ENCODE results near the gene C17orf107. TPM values are rescaled to one million over a fixed set of nuclear protein-coding genes. Genes with fewer than 3 reads are reported as not detected.

Gene C17orf107
- total and polyA plus RNA-seq, 2 of the 13 experiments (the other 11 are each of a cell fraction or from before 2014, with no cell fraction given): 0.20 to 0.59 TPM

- TF ChIP-seq GTF2F1 (IDR thresholded peaks at IDR 0.05; ENCODE audit: low read length): no peak
- no peak for TF ChIP-seq KLF9 (CRISPR knock-in tag; IDR thresholded peaks at IDR 0.05; ENCODE audit: low read depth)
- TF ChIP-seq ZHX2 (IDR thresholded peaks at IDR 0.05; ENCODE audit: low read depth): no peak
- no peak for TF ChIP-seq ZHX2 (CRISPR knock-in tag; IDR thresholded peaks at IDR 0.05; ENCODE audit: borderline replicate concordance)
- no peak for TF ChIP-seq ZNF558 (CRISPR knock-in tag; IDR thresholded peaks at IDR 0.05; ENCODE audit: borderline replicate concordance)
- no peak for TF ChIP-seq CREBL2 (CRISPR knock-in tag; IDR thresholded peaks at IDR 0.05; ENCODE audit: borderline replicate concordance)
- no peak for TF ChIP-seq SIX1 (CRISPR knock-in tag; IDR thresholded peaks at IDR 0.05; ENCODE audit: borderline replicate concordance)
- no peak for TF ChIP-seq ZNF264 (CRISPR knock-in tag; IDR thresholded peaks at IDR 0.05)
- no peak for TF ChIP-seq KLF6 (CRISPR knock-in tag; IDR thresholded peaks at IDR 0.05)
- no peak for TF ChIP-seq ETV6 (CRISPR knock-in tag; conservative IDR thresholded peaks at IDR 0.05)
- TF ChIP-seq IKZF1 (IDR thresholded peaks at IDR 0.05): no peak
- TF ChIP-seq SMARCC2 (IDR thresholded peaks at IDR 0.05): no peak
- no peak for TF ChIP-seq ZNF256 (CRISPR knock-in tag; conservative IDR thresholded peaks at IDR 0.05)
- no peak for TF ChIP-seq ASH2L (IDR thresholded peaks at IDR 0.05; ENCODE audit: insufficient read length, low read depth, low read length)
- TF ChIP-seq HMG20A (CRISPR knock-in tag; IDR thresholded peaks at IDR 0.05; ENCODE audit: borderline replicate concordance): no peak
- TF ChIP-seq TRAFD1 (CRISPR knock-in tag; IDR thresholded peaks at IDR 0.05; ENCODE audit: borderline replicate concordance): no peak
- TF ChIP-seq SP140L (CRISPR knock-in tag; IDR thresholded peaks at IDR 0.05; ENCODE audit: borderline replicate concordance): no peak
- peak; percentile 55 for TF ChIP-seq ZNF781 (CRISPR knock-in tag; IDR thresholded peaks at IDR 0.05; ENCODE audit: borderline replicate concordance, not compliant biosample characterization)
- TF ChIP-seq ZNF362 (CRISPR knock-in tag; IDR thresholded peaks at IDR 0.05; ENCODE audit: borderline replicate concordance): no peak
- TF ChIP-seq STAG1 (CRISPR knock-in tag; IDR thresholded peaks at IDR 0.05): peak; percentile 71
- no peak for TF ChIP-seq GPN1 (CRISPR knock-in tag; IDR thresholded peaks at IDR 0.05; ENCODE audit: borderline replicate concordance)
- TF ChIP-seq SSRP1 (CRISPR knock-in tag; IDR thresholded peaks at IDR 0.05): no peak
Observed at GRCh38 chr17:4934173-4934979, 35.0 kb downstream of the C17orf107 start (continued).

All from HepG2 (cell line).